ENCODE results near the gene ZNF70. TPM values are rescaled to one million over a fixed set of nuclear protein-coding genes. Genes with fewer than 3 reads are reported as not detected.

ZNF70 gene
- total and polyA plus RNA-seq, 12 donors = 0.94 to 6.1 (median 4.6) TPM

- no peak overlapping the region for H3K4me3 ChIP-seq
- DNase-seq = no peak
- WGBS, 4 donors = 70 to 85% (median 75%) methylated on average over 6 to 9 of the region's 9 CpGs
- intact Hi-C loops (cut with DNase I) = no loop called here
- H3K9me3 ChIP-seq (replicated peaks in 1 of 3) = no peaks in the 10 kb centered on the region
- H3K27ac ChIP-seq = no peak overlapping the region
- H3K27me3 ChIP-seq = no peaks in the 10 kb centered on the region
- H3K36me3 ChIP-seq (replicated peaks in 1 of 2) = no peaks in the 10 kb centered on the region
- peaks cover 7 to 8% of the 10 kb centered on the region in 2 donors for H3K4me1 ChIP-seq (replicated peaks in 1 of 2)
- TF ChIP-seq POLR2A (IDR thresholded peaks at IDR 0.05) (no peak), CTCF (IDR thresholded peaks at IDR 0.05) (no peak)
These were observed 1.3 kb upstream of the ZNF70 start for GRCh38 chr22:23752090-23752691.

GRCh38 chr22:23751441-23751996, 607 bp upstream of the ZNF70 start:
- peak in 5 of 7 donors; percentile 46 to 68 (median 57) for DNase-seq
- Histone ChIP-seq H3K27ac (peak overlapping the region; percentile 53 to 95 (median 89)), H3K4me3 (peak overlapping the region; percentile 50 to 70 (median 63)), H3K36me3 (replicated peaks in 1 of 2) (no peaks in the 10 kb centered on the region), H3K4me1 (replicated peaks in 1 of 2) (peaks cover 7 to 8% of the 10 kb centered on the region in 2 donors), H3K9me3 (replicated peaks in 1 of 3) (no peaks in the 10 kb centered on the region), H3K27me3 (no peaks in the 10 kb centered on the region)
- intact Hi-C loops (cut with DNase I) = no loop called here
- WGBS, 4 donors = 19 to 84% (median 25%) methylated on average over 4 to 22 of the region's 22 CpGs
- TF ChIP-seq CTCF (IDR thresholded peaks at IDR 0.05) (no peak), POLR2A (IDR thresholded peaks at IDR 0.05) (no peak)

GRCh38 chr22:23750367-23750713, 572 bp downstream of the ZNF70 start:
- DNase-seq = no peak
- Histone ChIP-seq H3K36me3 (replicated peaks in 1 of 2) (no peaks in the 10 kb centered on the region), H3K27ac (peak overlapping the region in 4 of 5 donors; percentile 83 to 95 (median 90)), H3K9me3 (replicated peaks in 1 of 3) (no peaks in the 10 kb centered on the region), H3K27me3 (no peaks in the 10 kb centered on the region), H3K4me1 (replicated peaks in 1 of 2) (peaks cover 7 to 8% of the 10 kb centered on the region in 2 donors), H3K4me3 (peak overlapping the region in 2 of 4 donors; percentile 50 to 70)
- 28 to 45% (median 36%) methylated on average over 5 of the region's 5 CpGs for WGBS, 4 donors
- TF ChIP-seq POLR2A (IDR thresholded peaks at IDR 0.05) (no peak), CTCF (IDR thresholded peaks at IDR 0.05) (no peak)
- intact Hi-C loops (cut with DNase I) = no loop called here

- WGBS, 4 donors = 63 to 72% (median 70%) methylated on average over 12 of the region's 12 CpGs
- Histone ChIP-seq H3K4me1 (replicated peaks in 1 of 2) (peaks cover 7 to 8% of the 10 kb centered on the region in 2 donors), H3K36me3 (replicated peaks in 1 of 2) (peaks cover 0 to 2% of the 10 kb centered on the region in 2 donors), H3K27me3 (no peaks in the 10 kb centered on the region), H3K4me3 (peak overlapping the region in 1 of 4 donors; percentile 70), H3K9me3 (replicated peaks in 1 of 3) (no peaks in the 10 kb centered on the region), H3K27ac (peak overlapping the region in 1 of 5 donors; percentile 95)
- DNase-seq = no peak
- intact Hi-C loops (cut with DNase I) = no loop called here
- TF ChIP-seq POLR2A (IDR thresholded peaks at IDR 0.05) = no peak
- no peak for TF ChIP-seq CTCF (IDR thresholded peaks at IDR 0.05)
These were observed 1.0 kb downstream of the ZNF70 start for GRCh38 chr22:23749841-23750301.

Measured in adrenal gland (tissue), 12 donors.